ENCODE results near the gene IFNA5.

- TF ChIP-seq CTCF (IDR thresholded peaks at IDR 0.05), result no peak
- TF ChIP-seq POLR2A (IDR thresholded peaks at IDR 0.05), result no peak
Observed at GRCh38 chr9:21314152-21314551, 9.0 kb upstream of the IFNA5 start.

Data from esophagus squamous epithelium (tissue), 4 donors.